ENCODE results near the gene NCAPH2. TPM values are rescaled to one million over a fixed set of nuclear protein-coding genes. Genes with fewer than 3 reads are reported as not detected.

Gene NCAPH2
- total and polyA plus RNA-seq, 2 of the 13 experiments (the other 11 are each of a cell fraction or from before 2014, with no cell fraction given), result 28.1 to 64.4 TPM

DNA sequence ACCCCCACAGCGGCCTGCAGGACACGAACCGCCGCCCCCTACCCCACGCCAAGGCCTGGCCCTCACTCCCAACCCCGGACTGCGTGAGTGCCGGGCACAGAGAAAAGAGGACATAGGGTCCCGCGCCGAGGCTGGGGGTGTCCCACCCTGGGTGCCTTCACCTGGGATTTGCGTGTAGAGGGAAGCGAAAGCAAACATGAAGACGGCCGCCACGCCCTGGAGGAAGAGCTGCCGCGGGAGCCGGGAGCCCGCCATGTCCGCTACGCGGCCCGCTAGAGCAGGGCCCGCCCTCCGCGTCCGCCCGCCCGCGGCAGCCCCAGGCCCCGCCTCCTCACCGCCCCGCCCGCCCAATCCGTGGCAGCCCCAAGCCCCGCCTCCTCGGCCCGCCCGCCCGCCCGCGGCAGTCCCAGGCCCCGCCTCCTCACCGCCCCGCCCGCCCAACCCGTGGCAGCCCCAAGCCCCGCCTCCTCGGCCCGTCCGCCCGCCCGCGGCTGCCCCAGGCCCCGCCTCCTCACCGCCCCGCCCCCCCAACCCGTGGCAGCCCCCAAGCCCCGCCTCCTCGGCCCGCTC lies 518 bp upstream of the NCAPH2 start, which contains the start of gene LMF2 (continued):
- TF ChIP-seq, protein P1, sequence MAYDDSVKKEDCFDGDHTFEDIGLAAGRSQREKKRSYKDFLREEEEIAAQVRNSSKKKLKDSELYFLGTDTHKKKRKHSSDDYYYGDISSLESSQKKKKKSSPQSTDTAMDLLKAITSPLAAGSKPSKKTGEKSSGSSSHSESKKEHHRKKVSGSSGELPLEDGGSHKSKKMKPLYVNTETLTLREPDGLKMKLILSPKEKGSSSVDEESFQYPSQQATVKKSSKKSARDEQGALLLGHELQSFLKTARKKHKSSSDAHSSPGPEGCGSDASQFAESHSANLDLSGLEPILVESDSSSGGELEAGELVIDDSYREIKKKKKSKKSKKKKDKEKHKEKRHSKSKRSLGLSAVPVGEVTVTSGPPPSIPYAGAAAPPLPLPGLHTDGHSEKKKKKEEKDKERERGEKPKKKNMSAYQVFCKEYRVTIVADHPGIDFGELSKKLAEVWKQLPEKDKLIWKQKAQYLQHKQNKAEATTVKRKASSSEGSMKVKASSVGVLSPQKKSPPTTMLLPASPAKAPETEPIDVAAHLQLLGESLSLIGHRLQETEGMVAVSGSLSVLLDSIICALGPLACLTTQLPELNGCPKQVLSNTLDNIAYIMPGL (CRISPR knock-in tag; IDR thresholded peaks at IDR 0.05; ENCODE audit: borderline replicate concordance in 1 of 2, low read depth in 1 of 2), result 0 out of 4 replicates have a peak, but pooled peaks have one; percentile 50 to 56
- TF ChIP-seq SMARCC2 (IDR thresholded peaks at IDR 0.05) (no peak), ZNF230 (CRISPR knock-in tag; IDR thresholded peaks at IDR 0.05) (no peak), ZNF383 (CRISPR knock-in tag; IDR thresholded peaks at IDR 0.05; ENCODE audit: borderline replicate concordance) (no peak), BORCS8-MEF2B (CRISPR knock-in tag; IDR thresholded peaks at IDR 0.05) (peak; percentile 52; the same call in 1 of the 2 replicates), HOXA3 (CRISPR knock-in tag; IDR thresholded peaks at IDR 0.05) (peak; percentile 43), GABPB1 (CRISPR knock-in tag; IDR thresholded peaks at IDR 0.05) (peak; percentile 32; the same call in 1 of the 2 replicates), KDM5B (CRISPR knock-in tag; IDR thresholded peaks at IDR 0.05; ENCODE audit: borderline replicate concordance) (0 out of 2 replicates have a peak, but pooled peaks have one; percentile 48), ZSCAN21 (CRISPR knock-in tag; IDR thresholded peaks at IDR 0.05; ENCODE audit: borderline replicate concordance) (peak; percentile 8; the same call in 1 of the 2 replicates), ZNF282 (IDR thresholded peaks at IDR 0.05; ENCODE audit: partially characterized antibody) (no peak), PAF1 (CRISPR knock-in tag; IDR thresholded peaks at IDR 0.05) (no peak), SP1 (IDR thresholded peaks at IDR 0.05) (no peak), SP1 (CRISPR knock-in tag; IDR thresholded peaks at IDR 0.05) (peak; percentile 69), ZNF335 (CRISPR knock-in tag; IDR thresholded peaks at IDR 0.05) (no peak), TGIF2 (CRISPR knock-in tag; IDR thresholded peaks at IDR 0.05) (no peak; the same call in 1 of the 2 replicates)
- TF ChIP-seq, protein P2, sequence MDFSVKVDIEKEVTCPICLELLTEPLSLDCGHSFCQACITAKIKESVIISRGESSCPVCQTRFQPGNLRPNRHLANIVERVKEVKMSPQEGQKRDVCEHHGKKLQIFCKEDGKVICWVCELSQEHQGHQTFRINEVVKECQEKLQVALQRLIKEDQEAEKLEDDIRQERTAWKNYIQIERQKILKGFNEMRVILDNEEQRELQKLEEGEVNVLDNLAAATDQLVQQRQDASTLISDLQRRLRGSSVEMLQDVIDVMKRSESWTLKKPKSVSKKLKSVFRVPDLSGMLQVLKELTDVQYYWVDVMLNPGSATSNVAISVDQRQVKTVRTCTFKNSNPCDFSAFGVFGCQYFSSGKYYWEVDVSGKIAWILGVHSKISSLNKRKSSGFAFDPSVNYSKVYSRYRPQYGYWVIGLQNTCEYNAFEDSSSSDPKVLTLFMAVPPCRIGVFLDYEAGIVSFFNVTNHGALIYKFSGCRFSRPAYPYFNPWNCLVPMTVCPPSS (IDR thresholded peaks at IDR 0.05), result no peak
- TF ChIP-seq, protein P3, sequence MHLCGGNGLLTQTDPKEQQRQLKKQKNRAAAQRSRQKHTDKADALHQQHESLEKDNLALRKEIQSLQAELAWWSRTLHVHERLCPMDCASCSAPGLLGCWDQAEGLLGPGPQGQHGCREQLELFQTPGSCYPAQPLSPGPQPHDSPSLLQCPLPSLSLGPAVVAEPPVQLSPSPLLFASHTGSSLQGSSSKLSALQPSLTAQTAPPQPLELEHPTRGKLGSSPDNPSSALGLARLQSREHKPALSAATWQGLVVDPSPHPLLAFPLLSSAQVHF (CRISPR knock-in tag; IDR thresholded peaks at IDR 0.05), result 0 out of 2 replicates have a peak, but pooled peaks have one; percentile 11
- TF ChIP-seq, protein P4, sequence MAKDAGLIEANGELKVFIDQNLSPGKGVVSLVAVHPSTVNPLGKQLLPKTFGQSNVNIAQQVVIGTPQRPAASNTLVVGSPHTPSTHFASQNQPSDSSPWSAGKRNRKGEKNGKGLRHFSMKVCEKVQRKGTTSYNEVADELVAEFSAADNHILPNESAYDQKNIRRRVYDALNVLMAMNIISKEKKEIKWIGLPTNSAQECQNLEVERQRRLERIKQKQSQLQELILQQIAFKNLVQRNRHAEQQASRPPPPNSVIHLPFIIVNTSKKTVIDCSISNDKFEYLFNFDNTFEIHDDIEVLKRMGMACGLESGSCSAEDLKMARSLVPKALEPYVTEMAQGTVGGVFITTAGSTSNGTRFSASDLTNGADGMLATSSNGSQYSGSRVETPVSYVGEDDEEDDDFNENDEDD (CRISPR knock-in tag; IDR thresholded peaks at IDR 0.05; ENCODE audit: borderline replicate concordance), result peak; percentile 42; the same call in 1 of the 2 replicates
- TF ChIP-seq, protein P5, sequence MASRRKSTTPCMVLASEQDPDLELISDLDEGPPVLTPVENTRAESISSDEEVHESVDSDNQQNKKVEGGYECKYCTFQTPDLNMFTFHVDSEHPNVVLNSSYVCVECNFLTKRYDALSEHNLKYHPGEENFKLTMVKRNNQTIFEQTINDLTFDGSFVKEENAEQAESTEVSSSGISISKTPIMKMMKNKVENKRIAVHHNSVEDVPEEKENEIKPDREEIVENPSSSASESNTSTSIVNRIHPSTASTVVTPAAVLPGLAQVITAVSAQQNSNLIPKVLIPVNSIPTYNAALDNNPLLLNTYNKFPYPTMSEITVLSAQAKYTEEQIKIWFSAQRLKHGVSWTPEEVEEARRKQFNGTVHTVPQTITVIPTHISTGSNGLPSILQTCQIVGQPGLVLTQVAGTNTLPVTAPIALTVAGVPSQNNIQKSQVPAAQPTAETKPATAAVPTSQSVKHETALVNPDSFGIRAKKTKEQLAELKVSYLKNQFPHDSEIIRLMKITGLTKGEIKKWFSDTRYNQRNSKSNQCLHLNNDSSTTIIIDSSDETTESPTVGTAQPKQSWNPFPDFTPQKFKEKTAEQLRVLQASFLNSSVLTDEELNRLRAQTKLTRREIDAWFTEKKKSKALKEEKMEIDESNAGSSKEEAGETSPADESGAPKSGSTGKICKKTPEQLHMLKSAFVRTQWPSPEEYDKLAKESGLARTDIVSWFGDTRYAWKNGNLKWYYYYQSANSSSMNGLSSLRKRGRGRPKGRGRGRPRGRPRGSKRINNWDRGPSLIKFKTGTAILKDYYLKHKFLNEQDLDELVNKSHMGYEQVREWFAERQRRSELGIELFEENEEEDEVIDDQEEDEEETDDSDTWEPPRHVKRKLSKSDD (CRISPR knock-in tag; IDR thresholded peaks at IDR 0.05; ENCODE audit: low read depth), result no peak
- TF ChIP-seq, protein P6, sequence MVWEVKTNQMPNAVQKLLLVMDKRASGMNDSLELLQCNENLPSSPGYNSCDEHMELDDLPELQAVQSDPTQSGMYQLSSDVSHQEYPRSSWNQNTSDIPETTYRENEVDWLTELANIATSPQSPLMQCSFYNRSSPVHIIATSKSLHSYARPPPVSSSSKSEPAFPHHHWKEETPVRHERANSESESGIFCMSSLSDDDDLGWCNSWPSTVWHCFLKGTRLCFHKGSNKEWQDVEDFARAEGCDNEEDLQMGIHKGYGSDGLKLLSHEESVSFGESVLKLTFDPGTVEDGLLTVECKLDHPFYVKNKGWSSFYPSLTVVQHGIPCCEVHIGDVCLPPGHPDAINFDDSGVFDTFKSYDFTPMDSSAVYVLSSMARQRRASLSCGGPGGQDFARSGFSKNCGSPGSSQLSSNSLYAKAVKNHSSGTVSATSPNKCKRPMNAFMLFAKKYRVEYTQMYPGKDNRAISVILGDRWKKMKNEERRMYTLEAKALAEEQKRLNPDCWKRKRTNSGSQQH (CRISPR knock-in tag; IDR thresholded peaks at IDR 0.05; ENCODE audit: low read depth), result 0 out of 2 replicates have a peak, but pooled peaks have one; percentile 29

Data from HepG2 (cell line).